Neutrophil (primary cell): ENCODE data around the gene TAF1L.

ENCODE experiments used
- H3K27ac ChIP-seq: fragments of 200-600 bp; sonication (generic); 2 replicates; pipeline ENCODE4 v1.5.1; 2016; ENCODE audit warnings: mild to moderate bottlenecking, moderate library complexity
- H3K27me3 ChIP-seq: fragments of 200-600 bp; sonication (generic); 2 replicates; pipeline ENCODE4 v1.6.0; 2016; ENCODE audit warnings: mild to moderate bottlenecking
- H3K36me3 ChIP-seq: fragments of 200-600 bp; sonication (generic); 2 replicates; pipeline ENCODE4 v1.5.1; 2017
- H3K4me1 ChIP-seq, 2 experiments: fragments of 200-600 bp in 1 of 2; sonication (generic) in 1 of 2; 1 replicate in 1 of 2; 2 replicates in 1 of 2; pipeline versions ENCODE4 v1.5.1 to v1.6.1; 2013 to 2016; ENCODE audit warnings: low read depth in 1 of 2, low read length in 1 of 2, mild to moderate bottlenecking in 1 of 2, moderate library complexity in 1 of 2; ENCODE audit not compliant: control insufficient read depth in 1 of 2, insufficient read depth in 1 of 2
- H3K4me3 ChIP-seq, 2 experiments: fragments of 200-600 bp in 1 of 2; sonication (generic) in 1 of 2; 1 replicate in 1 of 2; 2 replicates in 1 of 2; pipeline ENCODE4 v1.5.1; 2013 to 2016; ENCODE audit warnings: low read depth in 1 of 2, low read length in 1 of 2, mild to moderate bottlenecking in 1 of 2, moderate library complexity in 1 of 2
- H3K9me3 ChIP-seq: fragments of 200-600 bp; sonication (generic); 2 replicates; pipeline ENCODE4 v1.5.1; 2016
- CTCF ChIP-seq: fragments of 200-600 bp; sonication (generic); IDR thresholded peaks from 2 replicates; pipeline ENCODE4 v1.5.1; 2016; ENCODE audit warnings: antibody characterized with exemption

The TAF1L gene

GRCh38 chr9:32635362-32635761, at the start of gene TAF1L:
Gene TAF1L, minus strand, starts transcription at chr9:32635669. Its CDS starts 90 bp downstream, at chr9:32635579.
- H3K4me1 ChIP-seq = no peaks in the 10 kb centered on the region

GRCh38 chr9:32681751-32682150, 46.3 kb upstream of the TAF1L start:
- no peaks in the 10 kb centered on the region for H3K4me1 ChIP-seq
- no peak for TF ChIP-seq CTCF

More at GRCh38 chr9:32635362-32635761, at the start of gene TAF1L:
- H3K4me3 ChIP-seq = no peak within 1 kb of the TSS
- no peaks in the 10 kb centered on the region for H3K9me3 ChIP-seq
- H3K27ac ChIP-seq = no peak within 1 kb of the TSS
- no peaks in the 10 kb centered on the region for H3K36me3 ChIP-seq
- no peak for TF ChIP-seq CTCF
- H3K27me3 ChIP-seq = no peaks in the 10 kb centered on the region

GRCh38 chr9:32677931-32678330, 42.5 kb upstream of the TAF1L start:
- no peaks in the 10 kb centered on the region for H3K4me1 ChIP-seq
- H3K4me3 ChIP-seq = no peak overlapping the region
- H3K9me3 ChIP-seq = no peaks in the 10 kb centered on the region
- no peaks in the 10 kb centered on the region for H3K36me3 ChIP-seq
- no peak for TF ChIP-seq CTCF
- no peaks in the 10 kb centered on the region for H3K27me3 ChIP-seq
- H3K27ac ChIP-seq = no peak overlapping the region

More at GRCh38 chr9:32681751-32682150, 46.3 kb upstream of the TAF1L start:
- H3K27me3 ChIP-seq = no peaks in the 10 kb centered on the region
- no peaks in the 10 kb centered on the region for H3K36me3 ChIP-seq
- no peak overlapping the region for H3K4me3 ChIP-seq
- H3K27ac ChIP-seq = no peak overlapping the region
- no peaks in the 10 kb centered on the region for H3K9me3 ChIP-seq

GRCh38 chr9:32672469-32672868, 37.0 kb upstream of the TAF1L start:
- Histone ChIP-seq H3K36me3 (no peaks in the 10 kb centered on the region), H3K4me1 (no peaks in the 10 kb centered on the region), H3K27ac (no peak overlapping the region), H3K27me3 (no peaks in the 10 kb centered on the region), H3K4me3 (no peak overlapping the region), H3K9me3 (no peaks in the 10 kb centered on the region)
- TF ChIP-seq CTCF = no peak

GRCh38 chr9:32671333-32671732, 35.9 kb upstream of the TAF1L start:
- TF ChIP-seq CTCF = no peak
- H3K4me1 ChIP-seq = no peaks in the 10 kb centered on the region
- no peaks in the 10 kb centered on the region for H3K27me3 ChIP-seq
- no peaks in the 10 kb centered on the region for H3K9me3 ChIP-seq
- no peak overlapping the region for H3K4me3 ChIP-seq
- no peak overlapping the region for H3K27ac ChIP-seq
- H3K36me3 ChIP-seq = no peaks in the 10 kb centered on the region

GRCh38 chr9:32665101-32665500, 29.6 kb upstream of the TAF1L start:
- no peak for TF ChIP-seq CTCF
- Histone ChIP-seq H3K27me3 (no peaks in the 10 kb centered on the region), H3K4me1 (no peaks in the 10 kb centered on the region), H3K36me3 (no peaks in the 10 kb centered on the region), H3K4me3 (no peak overlapping the region), H3K27ac (no peak overlapping the region), H3K9me3 (no peaks in the 10 kb centered on the region)
